Measurements from ENCODE around the gene PLPPR5.

- TF ChIP-seq POLR2A (IDR thresholded peaks at IDR 0.05; ENCODE audit: low read depth, low read length) (no peak), POLR2AphosphoS5 (IDR thresholded peaks at IDR 0.05; ENCODE audit: low read depth, low read length) (no peak)
Measured at GRCh38 chr1:99004861-99005442, at the start of gene PLPPR5.
